GM19351 (cell line): ENCODE measurements around the gene NLRP9.

Experiments
- ATAC-seq: cut with Tn5 transposase; IDR thresholded peaks from one replicate; pipeline ENCODE4 v1.9.1; 2021; ENCODE audit warnings: mild to moderate bottlenecking, moderate library complexity; ENCODE audit not compliant: unreplicated experiment

The NLRP9 gene

GRCh38 chr19:55689411-55690108 is 48.6 kb downstream of the NLRP9 start:
- ATAC-seq: no peak

GRCh38 chr19:55688422-55689218 is 49.6 kb downstream of the NLRP9 start:
- no peak for ATAC-seq

DNA sequence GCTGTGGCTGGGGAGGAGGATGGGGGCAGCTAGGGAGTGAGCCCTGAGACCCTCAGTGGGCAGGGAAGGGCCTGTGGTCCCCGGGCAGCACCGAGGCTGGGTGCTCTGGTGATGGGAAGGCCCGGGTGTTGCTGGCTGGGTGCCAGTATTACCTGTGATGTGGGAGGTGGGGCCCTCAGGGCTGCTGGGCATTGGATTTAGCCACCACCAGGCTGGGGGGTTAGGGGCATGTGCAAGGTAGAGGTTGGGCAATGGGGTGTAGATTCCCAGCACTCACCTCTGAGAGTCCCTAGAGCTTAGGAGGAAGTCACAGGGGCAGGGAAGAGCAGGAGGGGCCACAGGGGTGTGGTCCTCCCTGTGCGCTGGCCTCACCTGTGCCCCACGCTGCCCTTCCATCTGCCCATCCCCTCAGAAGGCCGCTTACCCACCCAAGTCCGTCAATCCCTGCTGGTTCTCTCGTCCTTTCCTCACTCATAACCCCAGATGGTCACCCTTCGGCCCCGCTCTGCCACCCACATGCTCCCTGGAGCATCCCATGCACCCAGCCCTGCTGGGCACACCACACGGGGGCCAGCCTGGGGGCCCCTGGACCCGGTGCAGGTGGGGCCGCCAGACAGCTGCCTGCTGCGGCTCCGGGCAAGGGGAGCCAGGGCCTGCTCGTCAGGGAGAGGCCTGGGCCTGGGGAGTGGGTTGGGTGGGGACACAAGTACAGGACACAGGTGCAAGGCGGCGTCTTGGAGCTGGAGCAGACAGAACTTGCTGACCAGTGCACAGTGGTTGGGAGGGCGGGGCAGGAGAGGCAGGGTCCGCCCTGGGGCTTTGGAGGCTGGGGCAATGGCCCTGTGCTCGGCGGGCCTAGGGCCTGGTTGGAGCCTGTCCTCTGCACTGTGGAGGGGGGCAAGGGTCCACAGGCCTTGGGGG is 50.7 kb downstream of the NLRP9 start:
- ATAC-seq: no peak

DNA sequence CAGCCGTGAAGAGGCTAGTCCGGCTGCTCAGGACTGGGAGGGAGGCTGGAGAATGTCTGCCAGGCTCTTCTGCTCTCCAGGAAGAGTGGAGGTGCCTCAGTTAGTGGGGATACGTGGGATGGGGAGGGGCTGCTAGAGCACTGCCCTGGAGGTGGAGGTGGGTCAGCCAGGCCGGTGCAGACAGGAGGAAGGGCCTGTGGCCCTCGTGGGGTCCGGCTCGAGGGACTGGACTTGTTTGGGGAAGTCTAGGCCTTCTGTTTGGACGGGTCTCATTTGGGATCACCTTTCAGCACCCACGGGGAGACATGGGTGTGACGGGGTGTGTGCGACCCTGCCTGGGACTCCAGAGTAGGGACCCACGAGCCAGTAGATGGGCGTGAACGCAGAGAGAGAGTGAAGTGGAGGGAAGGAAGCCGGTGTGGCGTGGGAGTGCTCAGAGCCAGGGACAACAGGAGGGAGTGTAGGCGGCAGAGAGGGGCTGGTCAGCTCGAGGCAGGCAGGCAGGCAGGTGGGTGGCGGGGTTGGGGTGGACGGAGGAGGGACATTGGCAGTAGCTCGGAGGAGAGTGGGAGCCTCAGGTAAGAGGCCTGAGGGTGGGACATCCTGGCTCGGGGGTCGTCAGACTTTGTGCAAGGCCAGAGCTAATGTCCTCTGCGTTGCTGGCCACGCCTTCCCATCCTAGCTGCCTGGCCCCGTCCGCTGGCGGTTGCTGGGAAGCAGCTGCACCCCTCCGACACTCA is 51.7 kb downstream of the NLRP9 start:
- no peak for ATAC-seq

- ATAC-seq: no peak
Measured at GRCh38 chr19:55685776-55686175, 52.4 kb downstream of the NLRP9 start.

DNA sequence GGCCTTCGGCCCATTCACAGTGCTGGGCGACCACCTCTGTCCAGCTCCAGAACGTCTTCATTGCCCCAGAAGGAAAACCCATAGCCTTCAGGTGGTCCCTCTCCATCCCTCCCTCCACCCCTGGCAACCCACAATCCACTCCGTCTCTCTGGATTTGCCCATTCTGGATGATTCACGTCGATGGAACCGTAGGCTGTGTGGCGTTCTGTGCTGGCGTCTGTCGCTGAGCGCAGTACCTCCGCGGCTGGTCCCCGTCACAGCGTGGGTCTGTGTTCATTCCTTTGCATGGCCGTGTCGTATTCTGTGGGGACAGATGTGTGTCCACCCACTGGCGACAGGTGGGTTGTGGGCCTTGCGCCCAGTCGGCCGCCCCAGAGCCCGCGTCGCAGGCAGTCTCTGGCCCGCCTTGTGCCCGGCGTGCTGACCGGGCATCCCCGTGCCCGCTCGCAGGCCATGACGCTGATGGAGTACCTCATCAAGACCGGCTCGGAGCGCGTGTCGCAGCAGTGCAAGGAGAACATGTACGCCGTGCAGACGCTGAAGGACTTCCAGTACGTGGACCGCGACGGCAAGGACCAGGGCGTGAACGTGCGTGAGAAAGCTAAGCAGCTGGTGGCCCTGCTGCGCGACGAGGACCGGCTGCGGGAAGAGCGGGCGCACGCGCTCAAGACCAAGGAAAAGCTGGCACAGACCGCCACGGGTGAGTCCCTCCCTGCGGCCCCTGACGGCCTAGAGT is 53.1 kb downstream of the NLRP9 start:
- ATAC-seq: no peak

DNA sequence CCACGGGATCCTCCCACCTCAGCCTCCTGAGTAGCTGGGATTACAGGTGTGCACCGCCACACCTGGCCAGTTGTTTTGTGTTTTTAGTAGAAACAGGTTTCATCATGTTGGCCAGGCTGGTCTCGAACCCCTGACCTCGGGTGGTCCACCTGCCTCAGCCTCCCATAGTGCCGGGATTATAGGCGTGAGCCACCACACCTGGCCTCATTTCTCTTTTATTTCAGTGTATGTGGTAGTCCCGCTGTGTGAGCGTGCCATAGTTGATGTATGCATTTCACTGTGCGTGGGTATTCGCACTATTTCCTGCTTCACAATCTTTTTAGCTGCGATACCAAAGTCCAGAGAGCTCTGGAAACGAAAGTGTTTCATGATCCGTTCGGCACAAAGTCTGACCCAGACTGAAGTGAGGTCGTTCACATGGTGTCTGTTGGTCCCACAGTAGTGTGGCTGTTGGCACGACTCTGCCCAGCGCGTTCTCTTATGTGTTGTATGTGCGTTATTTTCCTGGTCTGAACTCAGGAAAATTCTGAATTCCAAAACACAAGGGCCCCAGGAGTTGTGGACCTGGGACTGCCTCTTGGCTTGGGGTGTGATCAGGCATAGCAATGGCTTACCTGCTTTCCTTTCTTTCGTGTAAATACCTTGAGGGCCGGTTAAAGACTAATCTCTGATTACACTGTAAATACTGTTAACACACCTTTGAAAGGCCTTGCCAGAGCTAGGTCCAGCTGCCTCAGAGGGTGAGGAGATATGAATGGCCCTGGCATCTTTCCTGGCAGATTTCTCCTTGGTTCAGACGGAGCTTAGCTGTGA is 54.5 kb downstream of the NLRP9 start:
- no peak for ATAC-seq

DNA sequence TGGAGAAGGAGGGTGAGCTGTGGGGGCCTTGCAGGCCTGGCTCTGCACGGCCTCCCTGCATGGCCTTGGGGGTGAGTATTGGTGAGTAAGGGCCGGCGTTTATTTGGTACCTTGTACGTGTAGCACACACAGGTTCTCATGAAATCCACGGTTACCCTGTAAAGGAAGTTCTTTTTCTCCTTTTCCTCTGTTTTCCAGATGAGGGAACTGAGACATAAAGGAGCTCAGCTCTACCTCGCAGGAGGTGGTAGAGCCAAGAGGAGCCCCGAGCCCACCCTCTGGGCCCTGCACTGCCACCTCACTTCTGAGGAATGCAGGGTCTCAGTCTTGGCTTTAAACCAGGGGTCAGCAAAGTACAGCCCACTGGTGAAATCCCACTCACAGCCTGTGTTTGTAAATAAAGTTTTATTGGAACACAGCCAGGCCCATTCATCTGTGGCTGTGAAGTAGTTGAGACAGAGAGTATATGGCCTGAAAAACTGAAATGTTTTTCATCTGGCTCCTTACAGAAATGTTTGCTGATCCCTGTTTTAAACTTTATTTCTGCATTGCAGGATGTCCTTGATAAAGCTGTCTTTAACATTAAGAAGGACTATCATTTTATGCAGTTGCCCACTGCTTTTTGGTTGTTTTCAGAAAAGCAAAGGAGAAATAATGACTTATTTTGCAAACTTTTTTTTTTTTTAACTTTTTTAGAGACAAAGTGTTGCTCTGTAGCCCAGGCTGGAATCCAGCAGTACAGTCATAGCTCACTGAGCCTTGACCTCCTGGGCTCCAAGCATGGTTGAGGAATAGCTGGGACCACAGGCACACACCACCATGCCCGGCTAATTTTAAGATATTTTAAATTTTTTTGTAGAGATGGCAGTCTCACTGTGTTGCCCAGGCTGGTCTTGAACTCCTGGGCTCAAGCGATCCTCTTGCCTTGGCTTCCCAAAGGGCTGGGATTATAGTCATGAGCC is 56.8 kb downstream of the NLRP9 start:
- no peak for ATAC-seq

- no peak for ATAC-seq
Measured at GRCh38 chr19:55680339-55681130, 57.7 kb downstream of the NLRP9 start.

DNA sequence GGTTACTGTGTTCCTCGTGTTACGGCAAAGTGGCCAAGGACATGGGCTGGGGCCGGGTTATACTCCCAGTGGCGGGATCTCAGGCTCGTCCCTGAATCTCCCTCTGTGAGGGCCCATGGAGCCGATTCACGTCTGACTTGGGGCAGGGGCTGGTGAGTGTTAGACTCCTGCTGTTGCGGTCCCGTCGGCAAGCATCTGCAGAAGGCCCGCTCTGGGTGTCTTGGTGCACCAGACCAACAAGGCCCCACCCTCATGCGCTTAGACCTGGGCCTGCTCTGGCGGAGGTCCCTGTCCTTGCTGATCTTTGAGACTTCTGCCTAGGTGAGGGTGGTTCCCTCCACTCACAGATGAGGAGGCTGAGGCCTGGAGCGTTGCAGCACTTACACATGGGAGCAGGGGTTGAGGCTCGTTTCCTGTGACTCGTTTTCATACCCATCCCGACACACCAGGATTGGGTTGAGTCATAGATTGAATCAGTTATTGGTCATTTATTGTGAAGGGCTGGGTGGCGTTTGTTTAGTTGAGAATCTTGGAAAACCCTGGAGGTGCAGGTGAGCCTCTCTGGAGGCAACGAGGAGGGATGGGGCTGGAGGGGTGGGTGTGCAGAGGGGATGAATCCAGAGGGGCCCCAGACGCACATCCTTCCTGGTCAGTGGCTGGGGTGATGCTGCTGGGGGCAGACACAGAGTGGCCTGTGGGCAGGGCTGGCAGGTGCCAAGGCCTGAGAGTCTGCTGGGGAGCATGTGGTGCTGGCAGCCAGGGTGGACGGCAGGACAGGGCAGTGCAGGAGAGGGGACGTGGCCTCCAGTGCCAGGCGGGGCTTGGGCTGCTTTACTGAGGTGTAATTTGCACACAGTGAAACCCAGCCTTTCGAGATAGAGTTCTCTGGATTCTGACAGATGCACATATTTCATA is 58.6 kb downstream of the NLRP9 start:
- no peak for ATAC-seq

DNA sequence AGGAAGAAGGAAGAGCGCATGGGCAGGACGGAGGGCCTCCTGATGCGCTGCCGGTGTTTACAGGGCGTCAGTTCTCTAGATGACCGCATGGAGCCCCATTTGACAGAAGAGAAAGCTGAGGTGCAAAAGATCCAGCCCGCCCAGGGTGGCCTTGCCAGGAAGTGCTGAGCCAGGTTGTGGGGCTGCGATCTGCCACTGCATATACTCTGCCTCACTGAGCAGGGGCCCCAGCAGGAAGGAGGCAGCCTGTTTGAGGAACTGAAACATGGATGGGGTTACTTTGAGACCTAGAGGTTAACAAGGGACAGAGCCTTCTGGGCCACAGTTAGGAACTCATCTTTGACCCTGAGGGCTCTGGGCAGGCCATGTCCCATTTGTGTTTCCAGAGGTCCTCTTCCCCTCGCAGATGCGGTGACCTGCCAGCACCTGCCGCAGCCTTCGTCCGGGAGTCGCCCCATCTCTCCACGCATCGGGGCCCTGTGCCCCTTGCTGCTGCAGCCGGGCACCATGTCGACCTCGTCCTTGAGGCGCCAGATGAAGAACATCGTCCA is 60.0 kb downstream of the NLRP9 start:
- ATAC-seq: peak; percentile 77

DNA sequence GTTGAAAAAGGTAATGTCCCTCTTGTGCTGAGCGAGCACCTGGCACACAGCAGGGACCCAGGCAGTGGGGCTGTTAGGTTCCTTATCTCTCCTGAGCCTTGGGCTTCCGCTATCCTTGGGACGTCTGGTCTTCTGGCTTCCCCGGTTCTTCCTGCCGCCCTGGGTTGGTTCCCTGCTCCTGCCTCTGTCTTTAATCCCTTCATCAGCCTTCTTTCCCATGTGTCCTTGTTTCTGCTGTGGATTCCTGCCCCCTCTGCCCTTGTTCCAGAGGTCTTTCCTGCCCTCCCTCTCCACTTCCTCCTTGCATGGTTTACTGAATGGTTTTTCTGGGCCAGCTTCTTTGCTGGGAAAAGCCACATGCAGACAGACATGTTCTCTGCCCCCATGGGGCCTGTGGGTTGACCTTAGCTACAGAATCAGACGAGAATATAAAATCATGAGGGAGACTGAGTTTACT is 60.6 kb downstream of the NLRP9 start:
- ATAC-seq: no peak

- no peak for ATAC-seq
Measured at GRCh38 chr19:55676889-55677505, 61.2 kb downstream of the NLRP9 start.

DNA sequence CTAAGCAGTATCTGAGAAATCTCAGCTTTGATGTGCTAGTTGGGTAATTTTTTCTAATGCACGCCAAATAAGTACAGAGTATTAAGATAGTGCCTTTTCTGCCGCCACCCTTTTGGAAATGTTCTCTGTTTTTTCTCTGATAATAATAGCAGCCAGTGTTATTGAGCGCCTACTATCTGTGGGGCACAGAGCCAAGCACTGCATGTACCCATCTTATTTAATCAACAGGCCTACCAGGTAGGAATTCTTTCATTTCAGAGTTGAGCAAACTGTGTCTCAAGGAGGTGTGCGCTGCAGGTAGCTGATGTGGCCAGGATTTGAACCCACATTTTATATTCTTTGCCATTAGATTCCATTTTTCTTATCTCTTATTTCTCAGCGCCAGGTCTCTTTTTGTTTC is 61.8 kb downstream of the NLRP9 start:
- ATAC-seq: no peak

DNA sequence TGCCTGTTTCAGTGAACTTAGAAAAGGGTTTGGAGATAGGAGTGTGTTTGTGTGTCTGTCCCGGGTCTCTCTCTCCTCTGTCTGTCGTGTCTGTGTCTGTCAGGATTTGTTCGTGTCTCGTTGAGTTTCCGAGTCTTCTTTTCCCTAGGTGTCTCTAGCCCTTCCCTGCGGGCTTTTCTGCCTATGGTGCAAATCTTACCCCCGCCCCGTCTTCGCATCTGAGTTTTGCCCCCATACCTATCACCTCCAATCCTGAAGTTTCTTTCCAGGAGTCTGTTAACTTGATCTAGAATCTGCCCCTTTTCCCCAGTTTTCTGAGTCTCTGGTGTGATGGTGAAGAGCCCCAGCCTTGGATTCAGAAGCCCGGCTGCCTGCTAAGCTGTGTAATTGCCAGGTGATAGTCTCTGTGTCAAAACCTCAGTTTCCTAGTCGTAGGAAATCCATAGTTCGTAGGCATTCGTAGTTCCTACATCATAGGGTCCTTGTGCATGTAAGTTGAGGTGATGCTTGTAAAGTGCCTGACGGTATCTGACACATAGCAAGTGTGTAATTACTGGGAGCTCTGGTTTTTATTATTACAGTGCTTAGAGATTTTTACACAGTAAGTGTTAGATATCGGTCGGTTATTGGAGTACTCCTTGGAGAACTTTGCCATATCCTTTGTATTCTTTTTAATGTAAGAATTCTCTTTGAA is 62.4 kb downstream of the NLRP9 start:
- no peak for ATAC-seq
